GM19099 (cell line): Measurements from ENCODE around the gene TSPAN14.

Experiments used
- POLR2A ChIP-seq: IDR thresholded peaks from 3 replicates; pipeline ENCODE4 v1.6.1; 2011; ENCODE audit warnings: low read depth; ENCODE audit not compliant: insufficient read length; ENCODE audit errors: extremely low read depth

Gene TSPAN14

GRCh38 chr10:80498078-80498832 lies 44.1 kb downstream of the TSPAN14 start:
- no peak for TF ChIP-seq POLR2A

- TF ChIP-seq POLR2A, result no peak
Measured at GRCh38 chr10:80498833-80499741, 45.0 kb downstream of the TSPAN14 start.

- TF ChIP-seq POLR2A, result no peak
Measured at GRCh38 chr10:80500572-80501380, 46.7 kb downstream of the TSPAN14 start.

- TF ChIP-seq POLR2A, result no peak
Measured at GRCh38 chr10:80501381-80501912, 47.3 kb downstream of the TSPAN14 start.

- no peak for TF ChIP-seq POLR2A
Measured at GRCh38 chr10:80501913-80502521, 47.9 kb downstream of the TSPAN14 start.

- TF ChIP-seq POLR2A, result no peak
Measured at GRCh38 chr10:80502621-80503583, 48.8 kb downstream of the TSPAN14 start.

- no peak for TF ChIP-seq POLR2A
Measured at GRCh38 chr10:80503584-80504157, 49.6 kb downstream of the TSPAN14 start.

- TF ChIP-seq POLR2A, result no peak
Measured at GRCh38 chr10:80504158-80504811, 50.2 kb downstream of the TSPAN14 start.

GRCh38 chr10:80504897-80505465 lies 50.9 kb downstream of the TSPAN14 start:
- TF ChIP-seq POLR2A, result no peak

- no peak for TF ChIP-seq POLR2A
Measured at GRCh38 chr10:80506189-80506575, 52.1 kb downstream of the TSPAN14 start.

GRCh38 chr10:80506836-80507487 lies 52.9 kb downstream of the TSPAN14 start:
- no peak for TF ChIP-seq POLR2A

- no peak for TF ChIP-seq POLR2A
Measured at GRCh38 chr10:80509108-80509402, 54.9 kb downstream of the TSPAN14 start.
